GM10847 (cell line): Measurements from ENCODE around the gene TPGS2.

Experiments used
- POLR2A ChIP-seq: IDR thresholded peaks from 2 replicates; pipeline ENCODE4 v1.6.1; 2011; ENCODE audit not compliant: insufficient read length; ENCODE audit errors: extremely low read depth

TPGS2 gene

GRCh38 chr18:36762074-36762473 is 66.7 kb downstream of the TPGS2 start:
- TF ChIP-seq POLR2A = no peak

DNA sequence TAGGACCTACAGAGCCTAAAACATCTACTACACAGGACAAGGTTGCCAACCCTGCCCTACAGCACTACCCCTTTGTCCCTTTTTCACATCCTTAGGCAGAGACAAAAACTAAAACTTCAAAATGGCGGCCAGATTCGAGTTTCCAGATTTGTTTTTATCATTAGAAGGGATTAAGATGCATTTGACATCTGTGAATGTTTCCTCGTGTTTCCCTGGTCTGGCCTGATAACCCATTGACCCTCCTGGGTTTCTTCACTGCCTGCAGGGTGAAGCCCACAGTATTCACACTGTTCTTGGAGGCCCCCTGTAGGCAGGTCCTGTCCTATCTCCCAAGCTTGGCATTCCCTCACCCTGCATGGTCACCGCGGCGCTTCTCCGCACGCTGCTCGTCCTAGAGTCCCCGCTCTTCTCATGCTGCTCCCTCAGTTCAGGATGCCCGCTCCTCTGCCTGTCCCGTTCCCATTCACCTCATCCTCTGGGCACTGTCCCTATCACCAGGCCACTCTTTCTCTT is 67.6 kb downstream of the TPGS2 start:
- no peak for TF ChIP-seq POLR2A

DNA sequence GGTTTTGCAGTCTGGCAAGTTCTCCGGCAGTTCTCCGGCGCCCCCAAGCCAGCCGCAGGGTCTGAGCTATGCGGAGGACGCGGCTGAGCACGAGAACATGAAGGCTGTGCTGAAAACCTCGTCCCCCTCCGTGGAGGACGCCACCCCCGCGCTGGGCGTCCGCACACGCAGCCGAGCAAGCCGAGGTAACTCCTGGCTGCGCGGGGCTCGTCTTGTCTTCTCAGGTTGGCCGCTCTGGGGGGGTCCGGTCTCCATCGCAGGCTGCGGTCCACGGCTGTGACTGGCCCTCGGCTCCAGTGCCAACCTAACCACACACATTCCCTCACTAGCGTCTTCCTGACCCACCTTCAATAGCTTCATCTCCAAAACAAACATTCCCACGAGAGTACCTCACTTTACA is 68.2 kb downstream of the TPGS2 start:
- no peak for TF ChIP-seq POLR2A

GRCh38 chr18:36759167-36759776 is 69.5 kb downstream of the TPGS2 start:
- TF ChIP-seq POLR2A = no peak

DNA sequence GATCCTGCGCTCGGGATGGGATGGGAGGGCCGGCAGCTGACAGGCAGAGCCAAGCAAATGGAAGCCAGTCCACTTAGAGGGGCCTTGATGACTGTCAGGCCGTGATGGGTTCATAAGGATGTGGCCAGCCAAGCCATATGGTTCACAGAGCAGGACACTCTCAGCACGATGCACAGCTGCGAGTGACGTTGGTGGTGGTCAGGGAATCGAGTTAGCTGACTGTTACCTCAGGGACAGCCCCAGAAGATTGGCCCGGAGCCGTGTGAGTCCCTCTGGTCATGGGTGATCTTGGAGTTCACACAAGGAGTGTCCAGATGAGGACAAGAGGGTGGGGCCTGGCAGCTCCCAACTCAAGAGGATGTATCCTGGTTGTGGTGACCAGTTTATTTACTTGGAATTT is 70.2 kb downstream of the TPGS2 start:
- no peak for TF ChIP-seq POLR2A

GRCh38 chr18:36757991-36758390 is 70.8 kb downstream of the TPGS2 start:
- no peak for TF ChIP-seq POLR2A

GRCh38 chr18:36757081-36757480 is 71.7 kb downstream of the TPGS2 start:
- no peak for TF ChIP-seq POLR2A

DNA sequence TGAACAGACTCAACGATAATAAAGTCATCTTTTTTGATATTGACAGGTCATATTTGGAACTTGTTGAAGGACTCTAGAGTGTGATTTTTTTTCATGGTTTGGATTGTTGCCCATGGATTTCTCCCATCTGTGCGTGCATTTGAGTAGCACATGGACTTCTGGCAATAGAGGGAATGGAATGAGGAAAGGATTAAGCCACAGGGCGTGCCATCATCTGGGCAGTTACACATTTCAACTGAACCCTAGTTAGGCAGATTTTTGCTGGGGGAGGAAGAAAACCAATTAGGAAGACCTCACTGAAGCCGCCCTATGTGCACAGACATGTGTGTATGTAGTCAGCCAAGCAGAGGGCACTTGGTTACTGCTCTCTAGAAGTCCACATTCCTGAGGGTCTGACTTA is 72.6 kb downstream of the TPGS2 start:
- no peak for TF ChIP-seq POLR2A

- TF ChIP-seq POLR2A = no peak
These were observed 75.6 kb downstream of the TPGS2 start for GRCh38 chr18:36752929-36753865.

DNA sequence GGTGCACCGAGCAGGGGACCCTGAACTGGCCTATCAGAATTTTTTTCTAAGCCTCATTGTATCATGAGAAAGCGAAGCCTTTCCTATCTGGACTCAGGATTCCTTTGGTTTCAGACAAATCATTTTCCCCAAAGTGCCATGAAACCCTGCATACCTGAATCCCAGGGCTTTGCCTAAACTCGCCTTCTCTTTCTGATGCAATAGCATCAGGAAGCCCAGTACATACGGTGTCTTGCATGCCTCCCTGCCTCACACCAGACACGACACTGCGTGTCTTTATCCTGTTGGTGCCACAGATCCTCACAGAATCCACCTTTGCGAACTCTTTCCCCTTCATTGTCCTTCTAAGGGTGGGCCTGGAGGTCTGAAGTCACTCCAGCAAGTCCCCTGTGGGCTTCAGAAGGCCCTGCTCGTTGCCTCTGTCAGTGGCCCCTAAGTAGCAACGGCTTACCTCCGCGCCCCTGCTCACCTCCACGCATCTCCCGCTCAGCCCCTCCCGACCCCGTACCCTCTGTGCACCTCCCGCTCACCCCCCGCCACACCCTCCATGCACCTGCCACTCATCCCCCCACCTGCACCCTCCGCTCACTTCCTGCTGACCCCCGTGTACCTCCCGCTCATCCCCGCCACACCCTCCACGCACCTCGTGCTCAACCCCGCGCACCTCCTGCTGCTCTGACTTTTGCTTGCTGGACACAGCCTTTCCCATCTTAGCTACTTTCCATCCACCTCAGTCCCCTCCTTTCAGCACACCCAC is 83.4 kb downstream of the TPGS2 start:
- TF ChIP-seq POLR2A = no peak

DNA sequence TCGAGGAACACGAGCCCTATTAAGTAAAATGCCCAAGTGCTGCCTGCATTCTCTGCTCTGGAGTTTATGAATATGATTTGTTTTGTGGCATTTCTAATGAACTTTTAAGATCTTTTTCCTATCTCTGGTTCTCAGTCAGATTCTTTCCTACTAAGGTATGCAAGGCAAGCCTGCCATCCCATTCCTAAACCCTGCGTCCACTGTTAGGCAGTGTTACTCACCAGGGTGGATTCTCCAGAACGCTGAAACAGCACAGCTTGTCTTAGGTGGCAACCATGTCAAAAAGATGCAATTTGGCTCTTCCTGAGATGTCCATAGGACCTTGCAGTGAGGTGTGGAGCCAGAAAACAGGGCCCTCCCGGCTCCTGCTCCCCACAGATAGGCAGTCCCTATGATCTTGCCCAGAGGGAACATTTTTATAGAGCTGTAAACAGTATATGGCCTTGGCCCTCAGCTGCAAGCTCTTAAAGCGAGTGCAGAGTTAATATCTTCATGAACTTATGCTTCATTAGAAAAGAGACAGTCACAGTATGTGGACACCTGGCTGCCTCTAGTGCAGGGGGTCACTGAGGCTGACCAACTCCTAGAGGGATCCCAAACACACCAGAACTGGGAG is 84.4 kb downstream of the TPGS2 start:
- no peak for TF ChIP-seq POLR2A
